ENCODE measurements around the gene C6orf52.
"Not testable (repeated sequence)": the region's sequence is repeated elsewhere in the genome, so short reads cannot be mapped to it uniquely, and the experiment has no call there.

C6orf52 gene

DNA sequence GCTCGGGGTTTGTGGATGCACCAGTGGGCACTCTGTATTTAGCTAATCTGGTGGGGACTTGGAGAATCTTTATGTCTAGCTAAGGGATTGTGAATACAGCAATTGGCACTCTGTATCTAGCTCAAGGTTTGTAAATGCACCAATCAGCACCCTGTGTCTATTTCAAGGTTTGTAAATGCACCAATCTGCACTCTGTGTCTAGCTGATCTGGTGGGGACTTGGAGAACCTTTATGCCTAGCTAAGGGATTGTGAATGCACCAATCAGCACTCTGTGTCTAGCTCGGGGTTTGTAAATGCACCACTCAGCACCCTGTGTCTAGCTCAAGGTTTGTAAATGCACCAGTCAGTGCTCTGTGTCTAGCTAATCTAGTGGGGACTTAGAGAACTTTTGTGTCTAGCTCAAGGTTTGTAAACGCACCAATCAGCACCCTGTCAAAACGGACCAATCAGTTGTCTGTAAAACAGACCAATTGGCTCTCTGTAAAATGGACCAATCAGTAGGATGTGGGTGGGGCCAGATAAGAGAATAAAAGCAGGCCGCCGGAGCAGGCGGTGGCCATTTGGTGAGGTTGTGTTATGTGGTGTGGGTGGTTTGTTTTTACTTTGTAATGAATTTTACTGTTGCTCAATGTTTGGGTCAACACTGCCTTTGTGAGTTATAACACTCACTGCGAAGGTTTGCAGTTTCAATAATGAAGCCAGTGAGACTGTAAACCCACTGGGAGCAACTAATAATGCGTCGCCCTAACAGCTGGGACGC lies 33.8 kb downstream of the C6orf52 start:
- DNase-seq (ENCODE audit: low read depth, low spot score); H3K4me3 ChIP-seq (ENCODE audit: low read length): not testable (repeated sequence)

DNA sequence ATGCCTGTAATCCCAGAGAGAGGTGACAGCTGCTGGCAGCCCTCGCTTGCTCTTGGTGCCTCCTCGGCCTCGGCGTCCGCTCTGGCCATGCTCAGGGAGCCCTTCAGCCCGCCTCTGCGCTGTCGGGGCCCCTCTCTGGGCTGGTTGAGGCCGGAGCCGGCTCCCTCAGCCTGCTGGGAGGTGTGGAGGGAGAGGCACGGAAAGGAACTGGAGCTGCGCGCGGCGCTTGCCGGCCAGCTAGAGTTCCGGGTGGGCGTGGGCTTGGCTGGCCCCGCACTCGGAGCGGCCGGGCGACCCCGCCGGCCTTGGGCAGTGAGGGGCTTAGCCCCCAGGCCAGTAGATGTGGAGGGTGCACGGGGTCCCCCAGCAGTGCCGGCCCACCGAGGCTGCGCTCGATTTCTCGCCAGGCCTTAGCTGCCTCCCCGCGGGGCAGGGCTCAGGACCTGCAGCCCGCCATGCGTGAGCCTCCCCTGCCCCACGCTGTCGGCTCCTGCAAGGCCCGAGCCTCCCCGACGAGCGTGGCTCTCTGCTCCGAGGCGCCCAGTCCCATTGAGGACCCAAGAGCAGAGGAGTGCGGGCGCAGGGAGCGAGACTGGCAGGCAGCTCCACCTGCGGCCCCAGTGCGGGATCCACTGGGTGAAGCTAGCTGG lies 34.6 kb downstream of the C6orf52 start:
- no peak overlapping the region for H3K4me3 ChIP-seq (ENCODE audit: low read length)
- no peak for DNase-seq (ENCODE audit: low read depth, low spot score)

GRCh38 chr6:10658910-10659698 lies 35.3 kb downstream of the C6orf52 start:
- no peak for DNase-seq (ENCODE audit: low read depth, low spot score)
- no peak overlapping the region for H3K4me3 ChIP-seq (ENCODE audit: low read length)

- peak; percentile 28 for DNase-seq (ENCODE audit: low read depth, low spot score)
- no peak overlapping the region for H3K4me3 ChIP-seq (ENCODE audit: low read length)
Measured at GRCh38 chr6:10655508-10656055, 38.8 kb downstream of the C6orf52 start.

GRCh38 chr6:10644225-10644624 lies 50.2 kb downstream of the C6orf52 start:
- H3K4me3 ChIP-seq (ENCODE audit: low read length): no peak overlapping the region
- no peak for DNase-seq (ENCODE audit: low read depth, low spot score)

GRCh38 chr6:10643201-10643651 lies 51.2 kb downstream of the C6orf52 start:
- H3K4me3 ChIP-seq (ENCODE audit: low read length): no peak overlapping the region
- DNase-seq (ENCODE audit: low read depth, low spot score): no peak

- DNase-seq (ENCODE audit: low read depth, low spot score): no peak
- H3K4me3 ChIP-seq (ENCODE audit: low read length): no peak overlapping the region
Measured at GRCh38 chr6:10641528-10641927, 52.9 kb downstream of the C6orf52 start.

- DNase-seq (ENCODE audit: low read depth, low spot score): no peak
- H3K4me3 ChIP-seq (ENCODE audit: low read length): no peak overlapping the region
Measured at GRCh38 chr6:10640412-10640811, 54.0 kb downstream of the C6orf52 start.

DNA sequence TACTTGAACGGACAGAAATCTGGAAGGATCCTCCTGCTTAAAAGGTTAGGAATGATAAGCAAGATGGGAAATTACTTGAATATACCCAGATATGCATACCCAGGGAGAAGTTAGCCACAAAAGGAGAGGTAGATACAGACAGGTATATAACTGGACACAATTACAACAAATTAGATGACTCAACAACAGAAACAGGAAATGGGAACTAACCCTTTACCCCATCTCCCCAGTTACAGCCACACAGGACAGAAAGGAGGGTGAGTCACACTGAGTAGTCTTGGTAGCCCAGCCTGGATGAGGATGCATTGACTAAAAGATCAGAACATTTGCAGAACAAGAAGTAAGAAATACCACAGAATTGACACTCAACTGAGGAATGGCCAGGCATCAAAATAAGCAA lies 61.2 kb downstream of the C6orf52 start:
- no peak overlapping the region for H3K4me3 ChIP-seq (ENCODE audit: low read length)
- DNase-seq (ENCODE audit: low read depth, low spot score): no peak

GRCh38 chr6:10630178-10630577 lies 64.2 kb downstream of the C6orf52 start:
- H3K4me3 ChIP-seq (ENCODE audit: low read length): no peak overlapping the region
- DNase-seq (ENCODE audit: low read depth, low spot score): no peak

GRCh38 chr6:10627800-10628199 lies 66.6 kb downstream of the C6orf52 start:
- no peak for DNase-seq (ENCODE audit: low read depth, low spot score)
- H3K4me3 ChIP-seq (ENCODE audit: low read length): no peak overlapping the region

GRCh38 chr6:10626154-10626741 lies 68.2 kb downstream of the C6orf52 start:
- DNase-seq (ENCODE audit: low read depth, low spot score): no peak
- H3K4me3 ChIP-seq (ENCODE audit: low read length): no peak overlapping the region

DNA sequence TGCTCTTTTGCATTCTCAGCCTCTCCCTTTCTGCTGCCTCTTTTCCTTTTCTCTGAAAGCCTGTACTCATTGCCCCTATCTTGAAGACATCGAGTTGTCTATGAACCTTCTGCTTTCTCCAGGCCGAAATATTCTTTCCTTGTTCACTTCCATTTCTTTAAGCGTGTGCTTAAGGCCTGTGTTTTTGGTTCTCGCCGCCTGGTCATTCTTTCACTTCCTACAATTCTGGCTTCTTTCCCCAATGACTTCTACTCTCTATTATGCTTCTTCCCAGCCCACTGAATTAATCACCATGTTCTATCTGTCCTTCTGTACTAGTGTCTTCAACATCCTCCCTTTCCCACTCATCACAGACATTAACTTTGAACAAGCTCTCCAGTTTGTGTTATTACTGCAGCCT lies 69.6 kb downstream of the C6orf52 start:
- no peak for DNase-seq (ENCODE audit: low read depth, low spot score)
- no peak overlapping the region for H3K4me3 ChIP-seq (ENCODE audit: low read length)

- DNase-seq (ENCODE audit: low read depth, low spot score): no peak
- H3K4me3 ChIP-seq (ENCODE audit: low read length): no peak overlapping the region
Measured at GRCh38 chr6:10621847-10622246, 72.6 kb downstream of the C6orf52 start.

Data from Jurkat, Clone E6-1 (cell line).